ENCODE results near the gene ADGRF3. TPM values are rescaled to one million over a fixed set of nuclear protein-coding genes. Genes with fewer than 3 reads are reported as not detected.
A peak's percentile ranks its signal among the peaks of the same experiment; 100 is the strongest.

ADGRF3 gene
- total and polyA plus RNA-seq, 9 of the 15 experiments (the other 6 are each of a cell fraction or from before 2014, with no cell fraction given): 0.04 to 0.54 (median 0.16) TPM; not detected in 2

DNA sequence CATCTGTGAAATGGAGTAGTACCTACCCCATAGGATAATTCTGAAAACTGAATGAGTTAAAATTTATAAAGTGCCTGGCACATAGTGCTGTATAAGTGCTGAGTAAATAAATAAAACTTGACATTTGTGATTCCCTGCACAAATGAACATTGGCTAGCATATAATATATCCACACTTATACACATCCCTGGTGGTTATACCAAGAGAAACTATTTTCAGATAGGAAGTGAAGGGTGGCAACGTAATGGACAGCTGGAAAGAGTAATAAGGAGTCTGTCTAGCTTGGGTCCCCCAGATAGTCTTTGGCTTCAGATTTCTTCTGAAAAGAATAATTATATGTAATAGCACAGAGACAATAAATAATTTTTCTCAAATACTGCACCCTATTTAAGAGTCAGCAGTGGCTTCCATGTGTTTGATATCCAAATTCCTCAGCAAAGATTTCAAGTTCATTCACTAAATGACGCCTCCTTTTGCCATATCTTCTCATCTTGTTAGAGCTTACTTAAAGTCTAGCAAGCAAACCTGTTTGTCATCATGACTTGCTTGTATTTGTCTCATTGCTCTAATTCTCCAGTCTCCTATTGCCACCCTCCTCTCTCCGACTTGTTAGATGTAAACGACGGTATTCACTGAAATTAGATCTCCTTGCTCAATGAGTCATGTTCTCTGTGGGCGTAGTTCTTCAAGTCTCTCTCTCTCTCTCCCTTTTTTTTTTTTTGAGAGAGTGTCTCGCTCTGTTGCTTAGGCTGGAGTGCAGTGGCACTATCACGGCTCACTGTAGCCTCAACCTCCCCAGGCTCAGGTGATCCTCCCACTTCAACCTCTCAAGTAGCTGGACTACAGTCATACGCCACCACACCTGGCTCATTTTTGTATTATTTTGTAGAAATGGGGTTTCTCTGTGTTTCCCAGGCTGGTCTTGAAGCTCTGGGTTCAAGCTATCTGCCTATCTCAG is 8.7 kb upstream of the ADGRF3 start (continued):
- TF ChIP-seq TAF1 (IDR thresholded peaks at IDR 0.05; ENCODE audit: control insufficient read depth, extremely low read depth, insufficient read depth, low read length, severe bottlenecking) (peak; percentile 16), ZNF589 (CRISPR knock-in tag; IDR thresholded peaks at IDR 0.05; ENCODE audit: low read depth) (peak; percentile 75; the same call in 1 of the 2 replicates), DACH1 (IDR thresholded peaks at IDR 0.05; ENCODE audit: partially characterized antibody) (peak; percentile 74), SOX6 (IDR thresholded peaks at IDR 0.05) (peak; percentile 71), RBFOX2 (IDR thresholded peaks at IDR 0.05; ENCODE audit: low read depth, low read length) (no peak; the same call in 1 of the 2 replicates), NR2C1 (IDR thresholded peaks at IDR 0.05) (no peak), NR2C1 (tag; IDR thresholded peaks at IDR 0.05) (no peak), RERE (CRISPR knock-in tag; IDR thresholded peaks at IDR 0.05; ENCODE audit: borderline replicate concordance) (no peak), NCOR1 (IDR thresholded peaks at IDR 0.05) (peak; percentile 56), GATA2 (CRISPR knock-in tag; IDR thresholded peaks at IDR 0.05) (peak; percentile 95), ESRRA (IDR thresholded peaks at IDR 0.05; ENCODE audit: borderline replicate concordance, low read depth) (no peak), FOS (IDR thresholded peaks at IDR 0.05; ENCODE audit: extremely low read depth, insufficient read length) (peak; percentile 63), RUNX1 (IDR thresholded peaks at IDR 0.05; ENCODE audit: low read depth) (no peak), FOXJ3 (CRISPR knock-in tag; IDR thresholded peaks at IDR 0.05) (no peak), THRAP3 (IDR thresholded peaks at IDR 0.05; ENCODE audit: borderline replicate concordance) (no peak), HMBOX1 (IDR thresholded peaks at IDR 0.05) (peak; percentile 97), CREB1 (IDR thresholded peaks at IDR 0.05) (0 out of 2 replicates have a peak, but pooled peaks have one; percentile 23), CREB1 (CRISPR knock-in tag; IDR thresholded peaks at IDR 0.05) (no peak), KHSRP (IDR thresholded peaks at IDR 0.05) (no peak), CBFA2T2 (conservative IDR thresholded peaks at IDR 0.05) (0 out of 2 replicates have a peak, but pooled peaks have one; percentile 2), TEAD2 (tag; IDR thresholded peaks at IDR 0.05) (no peak)
- TF ChIP-seq, protein P1, sequence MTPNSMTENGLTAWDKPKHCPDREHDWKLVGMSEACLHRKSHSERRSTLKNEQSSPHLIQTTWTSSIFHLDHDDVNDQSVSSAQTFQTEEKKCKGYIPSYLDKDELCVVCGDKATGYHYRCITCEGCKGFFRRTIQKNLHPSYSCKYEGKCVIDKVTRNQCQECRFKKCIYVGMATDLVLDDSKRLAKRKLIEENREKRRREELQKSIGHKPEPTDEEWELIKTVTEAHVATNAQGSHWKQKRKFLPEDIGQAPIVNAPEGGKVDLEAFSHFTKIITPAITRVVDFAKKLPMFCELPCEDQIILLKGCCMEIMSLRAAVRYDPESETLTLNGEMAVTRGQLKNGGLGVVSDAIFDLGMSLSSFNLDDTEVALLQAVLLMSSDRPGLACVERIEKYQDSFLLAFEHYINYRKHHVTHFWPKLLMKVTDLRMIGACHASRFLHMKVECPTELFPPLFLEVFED (CRISPR knock-in tag; conservative IDR thresholded peaks at IDR 0.05): 0 out of 2 replicates have a peak, but pooled peaks have one; percentile 57
